Endodermal cell (in vitro differentiated cells): ENCODE results near the gene ROR1. TPM values are rescaled to one million over a fixed set of nuclear protein-coding genes. Genes with fewer than 3 reads are reported as not detected.
"Not testable (repeated sequence)": the region's sequence is repeated elsewhere in the genome, so short reads cannot be mapped to it uniquely, and the experiment has no call there.

ENCODE experiments used
- DNase-seq: peaks from one replicate; pipeline ENCODE4 v3.0.0-alpha.2; 2017
- H3K27ac ChIP-seq: 2 replicates; pipeline ENCODE4 v1.5.1; 2013; ENCODE audit warnings: mild to moderate bottlenecking, low read depth, low read length, moderate library complexity
- H3K27me3 ChIP-seq: 2 replicates; pipeline ENCODE4 v1.6.1; 2013; ENCODE audit warnings: mild to moderate bottlenecking, low read length, moderate library complexity; ENCODE audit not compliant: insufficient read depth, control insufficient read depth, poor library complexity, severe bottlenecking
- H3K36me3 ChIP-seq: 2 replicates; pipeline ENCODE4 v1.7.0; 2013; ENCODE audit warnings: mild to moderate bottlenecking, low read length, moderate library complexity; ENCODE audit not compliant: control insufficient read depth, insufficient read depth
- H3K4me1 ChIP-seq: one replicate; pipeline ENCODE4 v1.7.0; 2013; ENCODE audit warnings: low read length; ENCODE audit not compliant: control insufficient read depth, insufficient read depth
- H3K4me3 ChIP-seq: 2 replicates; pipeline ENCODE4 v1.5.1; 2013; ENCODE audit warnings: mild to moderate bottlenecking, low read length, moderate library complexity
- H3K9ac ChIP-seq: 2 replicates; pipeline ENCODE4 v1.6.1; 2013; ENCODE audit warnings: mild to moderate bottlenecking, low read length, moderate library complexity; ENCODE audit not compliant: poor library complexity, severe bottlenecking; ENCODE audit errors: extremely low read depth
- H3K9me3 ChIP-seq: 2 replicates; pipeline ENCODE4 v1.6.1; 2013; ENCODE audit warnings: mild to moderate bottlenecking, low read length, moderate library complexity; ENCODE audit not compliant: control insufficient read depth
- H3K27ac Mint-ChIP-seq: 2 replicates; pipeline ENCODE4 v1.8.0; 2020; ENCODE audit warnings: mixed read lengths
- H3K27me3 Mint-ChIP-seq: 2 replicates; pipeline ENCODE4 v1.8.0; 2021; ENCODE audit warnings: mild to moderate bottlenecking, mixed read lengths; ENCODE audit not compliant: insufficient read depth
- H3K36me3 Mint-ChIP-seq: 2 replicates; pipeline ENCODE4 v1.8.0; 2020; ENCODE audit warnings: low read depth, mixed read lengths
- H3K4me1 Mint-ChIP-seq: 2 replicates; pipeline ENCODE4 v1.8.0; 2020; ENCODE audit warnings: mixed read lengths
- H3K4me3 Mint-ChIP-seq: 2 replicates; pipeline ENCODE4 v1.8.0; 2020; ENCODE audit warnings: mild to moderate bottlenecking, moderate library complexity, mixed read lengths
- H3K9me3 Mint-ChIP-seq: 2 replicates; pipeline ENCODE4 v1.8.0; 2020; ENCODE audit warnings: mild to moderate bottlenecking, mixed read lengths
- WGBS, 2 experiments: methylation state at CpG; one replicate each; pipeline versions ENCODE4 v1.1.5 to v1.1.7; 2013; ENCODE audit warnings: missing lambda C conversion rate in 2 of 2, mixed read lengths in 1 of 2; ENCODE audit not compliant: insufficient coverage in 1 of 2, insufficient read length in 1 of 2; 5-methylcytosine and 5-hydroxymethylcytosine counted together
- total RNA-seq, 2 donors: library from RNA; stranded (reverse); fragmentation: NEBNext Ultra II Directional in 1 of 2; extraction: Animal tissue kit (Norgen Biotek cat#: 25700) in 1 of 2; gene quantifications; 2 replicates in 1 of 2; 3 replicates in 1 of 2; pipeline ENCODE4 v1.2.1, GENCODE V29; 2021
- TF ChIP-seq, protein P1 (sequence below): fragments of 200-600 bp; sonication (generic); conservative IDR thresholded peaks from 2 replicates; pipeline ENCODE4 v1.5.0; 2021; ENCODE audit warnings: antibody characterized with exemption, mild to moderate bottlenecking

ROR1 gene
- total RNA-seq, 2 donors from 2014 or later = 77.4 to 77.9 TPM

DNA sequence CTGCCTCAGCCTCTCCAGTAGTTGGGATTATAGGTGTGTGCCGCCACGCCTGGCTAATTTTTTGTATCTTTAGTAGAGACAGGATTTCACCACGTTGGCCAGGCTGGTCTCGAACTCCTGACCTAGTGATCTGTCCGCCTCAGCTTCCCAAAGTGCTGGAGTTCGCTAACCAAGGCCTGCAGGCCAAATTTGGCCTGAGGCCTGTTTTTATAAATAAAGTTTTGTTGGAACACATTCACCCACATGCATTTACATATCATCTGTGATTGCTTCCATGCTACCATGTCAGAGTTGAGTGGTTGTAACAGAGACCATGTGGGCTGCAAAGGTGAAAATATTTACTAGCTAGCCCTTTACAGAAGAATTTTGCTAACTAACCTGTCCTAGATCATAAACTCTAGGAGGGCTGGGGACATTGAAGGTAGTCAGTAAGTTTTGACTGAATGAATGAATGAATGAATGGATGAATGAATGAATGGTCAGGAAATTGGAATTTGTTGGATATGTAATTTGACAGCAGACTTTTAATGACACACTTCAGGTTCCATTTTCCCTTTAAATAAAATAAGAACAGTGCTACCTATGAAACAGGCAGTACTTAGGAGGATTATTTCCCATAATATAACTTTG lies 38.4 kb downstream of the ROR1 start:
- H3K27ac ChIP-seq = no peak overlapping the region
- Mint-ChIP-seq H3K36me3 (peaks cover 44% of the 10 kb centered on the region), H3K27me3 (no peaks in the 10 kb centered on the region), H3K4me3 (no peak overlapping the region), H3K9me3 (peaks cover 29% of the 10 kb centered on the region), H3K27ac (no peak overlapping the region), H3K4me1 (peaks cover 19% of the 10 kb centered on the region)
- no peak for DNase-seq
- peaks cover 12% of the 10 kb centered on the region for H3K36me3 ChIP-seq
- no peaks in the 10 kb centered on the region for H3K4me1 ChIP-seq
- no peak overlapping the region for H3K4me3 ChIP-seq
- TF ChIP-seq, protein P1, sequence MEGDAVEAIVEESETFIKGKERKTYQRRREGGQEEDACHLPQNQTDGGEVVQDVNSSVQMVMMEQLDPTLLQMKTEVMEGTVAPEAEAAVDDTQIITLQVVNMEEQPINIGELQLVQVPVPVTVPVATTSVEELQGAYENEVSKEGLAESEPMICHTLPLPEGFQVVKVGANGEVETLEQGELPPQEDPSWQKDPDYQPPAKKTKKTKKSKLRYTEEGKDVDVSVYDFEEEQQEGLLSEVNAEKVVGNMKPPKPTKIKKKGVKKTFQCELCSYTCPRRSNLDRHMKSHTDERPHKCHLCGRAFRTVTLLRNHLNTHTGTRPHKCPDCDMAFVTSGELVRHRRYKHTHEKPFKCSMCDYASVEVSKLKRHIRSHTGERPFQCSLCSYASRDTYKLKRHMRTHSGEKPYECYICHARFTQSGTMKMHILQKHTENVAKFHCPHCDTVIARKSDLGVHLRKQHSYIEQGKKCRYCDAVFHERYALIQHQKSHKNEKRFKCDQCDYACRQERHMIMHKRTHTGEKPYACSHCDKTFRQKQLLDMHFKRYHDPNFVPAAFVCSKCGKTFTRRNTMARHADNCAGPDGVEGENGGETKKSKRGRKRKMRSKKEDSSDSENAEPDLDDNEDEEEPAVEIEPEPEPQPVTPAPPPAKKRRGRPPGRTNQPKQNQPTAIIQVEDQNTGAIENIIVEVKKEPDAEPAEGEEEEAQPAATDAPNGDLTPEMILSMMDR = no peak
- H3K9me3 ChIP-seq = peaks cover 34% of the 10 kb centered on the region
- no peak overlapping the region for H3K9ac ChIP-seq
- WGBS, 2 experiments = 90 to 97% methylated on average over 2 to 6 of the region's 6 CpGs
- no peaks in the 10 kb centered on the region for H3K27me3 ChIP-seq

DNA sequence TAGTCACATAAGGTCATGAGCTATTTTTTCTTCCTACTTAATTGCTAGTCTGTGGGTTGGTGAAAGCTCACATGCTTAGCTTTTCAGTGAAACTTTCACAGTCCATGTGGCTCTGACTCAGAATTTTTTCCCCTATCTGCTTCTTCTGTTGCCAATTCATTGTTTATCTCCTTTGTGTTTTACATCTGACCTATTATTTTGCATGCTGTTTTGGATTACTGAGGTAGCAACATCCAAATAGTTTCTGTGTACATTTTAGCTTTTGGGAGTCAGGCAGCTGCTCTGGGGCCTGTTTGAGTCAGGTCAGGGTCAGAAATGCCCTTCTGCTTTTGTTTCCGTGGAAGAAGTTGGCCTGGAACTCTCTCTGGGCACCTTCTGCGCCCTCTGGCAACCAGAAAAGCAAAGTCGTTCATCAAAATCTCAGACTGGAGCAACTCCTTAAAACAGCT lies 40.0 kb downstream of the ROR1 start:
- Mint-ChIP-seq H3K36me3 (peaks cover 39% of the 10 kb centered on the region), H3K4me3 (no peak overlapping the region), H3K27me3 (no peaks in the 10 kb centered on the region), H3K9me3 (peaks cover 29% of the 10 kb centered on the region), H3K4me1 (peaks cover 25% of the 10 kb centered on the region), H3K27ac (no peak overlapping the region)
- Histone ChIP-seq H3K4me1 (no peaks in the 10 kb centered on the region), H3K9ac (no peak overlapping the region), H3K36me3 (peaks cover 12% of the 10 kb centered on the region), H3K27me3 (no peaks in the 10 kb centered on the region), H3K9me3 (peaks cover 34% of the 10 kb centered on the region), H3K4me3 (no peak overlapping the region), H3K27ac (no peak overlapping the region)
- TF ChIP-seq, protein P1 = no peak
- DNase-seq = no peak
- 86 to 93% methylated on average over 3 of the region's 3 CpGs for WGBS, 2 experiments

DNA sequence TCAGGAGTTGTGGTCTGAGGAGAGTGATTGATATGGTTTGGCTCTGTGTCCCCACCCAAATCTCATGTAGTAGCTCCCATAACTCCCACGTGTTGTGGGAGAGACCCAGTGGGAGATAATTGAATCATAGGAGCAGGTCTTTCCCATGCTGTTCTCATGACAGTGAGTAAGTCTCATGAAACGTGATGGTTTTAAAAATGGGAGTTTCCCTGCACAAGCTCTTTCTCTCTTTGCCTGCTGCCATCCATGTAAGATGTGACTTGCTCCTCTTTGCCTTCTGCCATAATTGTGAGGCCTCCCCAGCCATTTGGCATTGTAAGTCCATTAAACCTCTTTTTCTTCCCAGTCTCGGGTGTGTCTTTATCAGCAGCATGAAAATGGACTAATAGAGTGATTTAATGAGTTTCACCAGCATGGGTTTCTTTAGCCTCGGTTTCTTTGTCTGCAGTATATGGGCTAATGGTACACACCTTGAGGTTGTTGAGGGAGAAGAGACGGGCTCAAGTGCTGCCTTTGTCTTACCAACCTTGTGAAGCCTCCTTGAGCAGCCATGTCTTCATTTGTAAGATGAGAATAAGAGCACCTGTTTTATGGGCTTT lies 42.5 kb downstream of the ROR1 start:
- H3K9me3 Mint-ChIP-seq = peaks cover 29% of the 10 kb centered on the region
- WGBS, 2 experiments = 94% methylated on average over 4 to 5 of the region's 5 CpGs
- H3K27me3 Mint-ChIP-seq, DNase-seq, H3K4me3 ChIP-seq, H3K9ac ChIP-seq, H3K27me3 ChIP-seq, H3K4me3 Mint-ChIP-seq, H3K4me1 ChIP-seq, H3K27ac Mint-ChIP-seq, H3K27ac ChIP-seq: not testable (repeated sequence)
- peaks cover 18% of the 10 kb centered on the region for H3K4me1 Mint-ChIP-seq
- Histone ChIP-seq H3K9me3 (peaks cover 34% of the 10 kb centered on the region), H3K36me3 (peaks cover 12% of the 10 kb centered on the region)
- peaks cover 35% of the 10 kb centered on the region for H3K36me3 Mint-ChIP-seq
